NCI-H1092 (cell line): Measurements from ENCODE around the gene ZNF695.

ENCODE experiments used
- DNase-seq: peaks from one replicate; lab custom pipeline; 2025; lab: John Stamatoyannopoulos, UW

The ZNF695 gene

GRCh38 chr1:246959944-246960693, 47.7 kb downstream of the ZNF695 start:
- DNase-seq: no peak

GRCh38 chr1:246954126-246954525, 53.7 kb downstream of the ZNF695 start:
- DNase-seq: no peak

DNA sequence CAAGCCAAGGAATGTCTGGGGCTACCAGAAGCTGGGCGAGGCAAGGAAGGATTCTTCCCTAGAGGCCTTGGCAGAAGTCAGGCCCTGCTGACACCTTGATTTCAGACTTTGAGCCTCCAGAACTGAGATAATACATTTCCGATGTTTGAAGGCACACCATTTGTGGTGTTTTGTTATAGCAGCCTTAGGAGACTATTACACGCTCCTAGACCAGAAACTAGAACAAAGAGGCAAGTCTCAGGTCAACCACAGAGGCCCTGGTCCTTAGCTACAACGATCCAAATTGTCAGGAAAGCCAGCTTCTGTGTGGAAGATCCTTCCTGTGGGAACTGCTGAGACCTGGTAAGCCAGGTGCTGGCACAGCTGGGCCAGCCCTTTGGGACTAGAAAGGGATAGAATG, 56.4 kb downstream of the ZNF695 start:
- DNase-seq: no peak

DNA sequence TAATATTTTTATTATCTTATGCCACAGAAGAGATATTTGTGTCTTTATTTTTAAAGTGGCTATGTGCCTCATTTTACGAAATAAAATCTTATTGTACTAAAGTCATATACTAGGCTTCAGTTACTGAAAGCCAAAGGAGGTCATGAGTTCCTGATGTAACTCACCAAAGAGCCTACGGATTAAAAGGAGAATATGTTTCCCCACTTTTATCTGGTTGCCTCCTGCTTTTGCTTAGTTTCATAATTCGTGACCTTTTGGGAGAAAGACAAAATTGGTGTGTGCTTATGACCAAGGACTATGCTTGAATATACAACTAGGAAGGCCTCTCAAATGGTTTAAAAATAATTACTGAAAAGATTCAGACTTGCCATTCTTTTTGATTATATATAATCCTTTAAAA, 57.9 kb downstream of the ZNF695 start:
- no peak for DNase-seq

DNA sequence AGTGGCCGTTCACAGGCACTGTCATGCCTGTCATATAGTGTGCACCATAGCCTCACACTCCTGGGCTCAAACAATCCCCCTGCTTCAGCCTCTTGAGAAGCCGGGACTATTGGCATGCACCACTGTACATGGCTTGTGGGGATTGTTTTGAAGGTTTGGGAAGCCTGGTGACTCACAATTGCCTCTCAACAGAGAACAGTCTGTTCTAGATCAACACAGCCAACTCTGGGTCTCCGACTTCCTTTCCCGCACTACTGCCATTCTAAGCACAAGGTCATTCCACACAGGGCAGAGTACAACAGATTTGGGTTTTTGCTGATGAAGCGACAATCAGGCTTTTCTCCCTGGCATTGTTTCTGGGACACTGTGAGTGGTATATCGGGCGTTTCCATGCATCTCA, 60.6 kb downstream of the ZNF695 start:
- no peak for DNase-seq

DNA sequence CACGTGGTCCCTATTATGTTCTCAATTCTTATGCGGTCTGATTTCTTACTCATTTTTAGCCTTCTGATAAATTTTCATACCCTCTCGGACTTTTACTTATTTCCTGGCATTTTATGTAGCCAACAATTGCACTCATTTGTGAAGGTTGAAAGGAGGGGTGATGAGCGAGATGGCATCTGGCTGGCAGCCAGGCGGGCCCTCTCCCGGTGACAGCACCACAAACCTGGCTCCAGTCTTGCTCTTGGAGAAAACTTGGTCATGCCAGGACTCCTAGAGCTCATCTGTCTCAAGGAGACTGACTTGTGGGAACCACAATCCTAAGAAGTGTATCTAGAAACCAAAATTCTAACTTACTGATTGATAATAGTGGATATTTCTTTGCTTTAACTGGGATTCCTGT, 61.5 kb downstream of the ZNF695 start:
- no peak for DNase-seq
